RWPE2 (cell line): Measurements from ENCODE around the gene THRB.

Experiments used
- ATAC-seq: fragments of 200-7000 bp; cut with Tn5 transposase; 3 replicates; pipeline ENCODE4 v1.9.1; 2021; ENCODE audit warnings: low read depth
- DNase-seq: peaks from one replicate; pipeline ENCODE4 v3.0.0-alpha.2; 2020; ENCODE audit warnings: low spot score
- H3K27ac ChIP-seq: fragments of 450-650 bp; 2 replicates; pipeline ENCODE4 v1.5.1; 2017; ENCODE audit warnings: mild to moderate bottlenecking; ENCODE audit not compliant: poor library complexity, severe bottlenecking
- H3K27me3 ChIP-seq: fragments of 250-450 bp; sonication (Bioruptor Pico); 2 replicates; pipeline ENCODE4 v1.5.1; 2021; ENCODE audit warnings: mild to moderate bottlenecking, moderate library complexity; ENCODE audit not compliant: insufficient read depth, poor library complexity, severe bottlenecking
- H3K36me3 ChIP-seq: fragments of 250-450 bp; sonication (Bioruptor Pico); 2 replicates; pipeline ENCODE4 v1.5.1; 2020; ENCODE audit warnings: low read depth, mild to moderate bottlenecking, moderate library complexity
- H3K4me1 ChIP-seq: fragments of 250-450 bp; sonication (Bioruptor Pico); 2 replicates; pipeline ENCODE4 v1.5.1; 2021; ENCODE audit warnings: mild to moderate bottlenecking, moderate library complexity; ENCODE audit not compliant: insufficient read depth, poor library complexity, severe bottlenecking
- H3K4me3 ChIP-seq: fragments of 250-450 bp; sonication (Bioruptor Pico); 2 replicates; pipeline ENCODE4 v1.5.1; 2021; ENCODE audit warnings: mild to moderate bottlenecking, moderate library complexity; ENCODE audit not compliant: severe bottlenecking
- H3K9me3 ChIP-seq: fragments of 250-450 bp; sonication (Bioruptor Pico); 2 replicates; pipeline ENCODE4 v1.5.1; 2021; ENCODE audit warnings: mild to moderate bottlenecking, moderate library complexity; ENCODE audit not compliant: severe bottlenecking
- TF ChIP-seq, protein P1 (sequence below): fragments of 450-650 bp; IDR thresholded peaks from one replicate; pipeline ENCODE4 v1.5.1; 2017; ENCODE audit warnings: mild to moderate bottlenecking, moderate library complexity; ENCODE audit not compliant: poor library complexity, severe bottlenecking

Gene THRB

DNA sequence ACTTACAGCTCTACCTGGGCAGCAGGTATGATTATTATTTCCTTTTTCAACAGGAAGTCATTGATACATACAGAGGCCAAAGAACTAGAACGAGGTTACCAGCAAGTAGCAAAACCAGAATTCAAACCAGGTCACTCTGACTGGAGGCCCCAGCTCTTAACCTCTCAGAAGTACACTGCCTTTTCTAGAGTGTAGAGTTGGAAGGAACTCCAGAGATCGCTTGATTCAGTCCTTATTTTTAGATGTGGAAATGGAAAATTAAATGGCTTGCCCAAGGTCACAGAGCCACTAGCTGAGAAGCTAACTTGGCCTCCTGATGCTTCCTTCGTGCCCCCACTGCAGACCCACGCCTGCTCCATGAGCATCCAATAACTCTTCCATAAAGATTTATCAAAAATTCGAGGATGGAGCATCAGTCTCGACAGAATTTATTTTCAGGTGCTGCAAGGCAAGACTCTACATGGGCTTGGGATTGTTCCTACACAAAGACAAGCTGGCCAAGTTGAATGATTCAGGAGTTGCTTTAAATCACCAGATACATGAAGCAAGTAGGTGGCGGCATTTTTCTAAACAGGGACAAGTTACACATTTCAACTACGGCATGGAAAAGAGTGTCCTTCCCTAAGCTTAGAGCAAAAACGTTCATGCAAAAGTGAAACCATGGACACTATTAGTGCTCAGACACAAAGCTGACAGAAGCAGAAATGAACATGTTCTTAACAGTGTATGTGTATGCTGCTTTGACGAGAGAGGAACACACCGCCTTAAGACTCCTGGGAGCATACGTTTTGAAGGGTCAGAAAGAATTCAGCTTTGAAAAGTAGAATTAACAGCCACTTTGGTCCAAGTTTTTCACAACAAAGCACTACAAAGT is 235.7 kb downstream of the THRB start:
- H3K27me3 ChIP-seq: no peaks in the 10 kb centered on the region
- no peak for ATAC-seq
- no peak for DNase-seq
- H3K27ac ChIP-seq: no peak overlapping the region
- H3K4me1 ChIP-seq: peaks cover 3% of the 10 kb centered on the region
- H3K9me3 ChIP-seq: no peaks in the 10 kb centered on the region
- H3K4me3 ChIP-seq: no peak overlapping the region
- no peaks in the 10 kb centered on the region for H3K36me3 ChIP-seq
- TF ChIP-seq, protein P1, sequence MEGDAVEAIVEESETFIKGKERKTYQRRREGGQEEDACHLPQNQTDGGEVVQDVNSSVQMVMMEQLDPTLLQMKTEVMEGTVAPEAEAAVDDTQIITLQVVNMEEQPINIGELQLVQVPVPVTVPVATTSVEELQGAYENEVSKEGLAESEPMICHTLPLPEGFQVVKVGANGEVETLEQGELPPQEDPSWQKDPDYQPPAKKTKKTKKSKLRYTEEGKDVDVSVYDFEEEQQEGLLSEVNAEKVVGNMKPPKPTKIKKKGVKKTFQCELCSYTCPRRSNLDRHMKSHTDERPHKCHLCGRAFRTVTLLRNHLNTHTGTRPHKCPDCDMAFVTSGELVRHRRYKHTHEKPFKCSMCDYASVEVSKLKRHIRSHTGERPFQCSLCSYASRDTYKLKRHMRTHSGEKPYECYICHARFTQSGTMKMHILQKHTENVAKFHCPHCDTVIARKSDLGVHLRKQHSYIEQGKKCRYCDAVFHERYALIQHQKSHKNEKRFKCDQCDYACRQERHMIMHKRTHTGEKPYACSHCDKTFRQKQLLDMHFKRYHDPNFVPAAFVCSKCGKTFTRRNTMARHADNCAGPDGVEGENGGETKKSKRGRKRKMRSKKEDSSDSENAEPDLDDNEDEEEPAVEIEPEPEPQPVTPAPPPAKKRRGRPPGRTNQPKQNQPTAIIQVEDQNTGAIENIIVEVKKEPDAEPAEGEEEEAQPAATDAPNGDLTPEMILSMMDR: no peak

GRCh38 chr3:24258260-24258659 is 236.4 kb downstream of the THRB start:
- DNase-seq (no peak), ATAC-seq (no peak)
- no peak overlapping the region for H3K27ac ChIP-seq
- no peak overlapping the region for H3K4me3 ChIP-seq
- H3K9me3 ChIP-seq: no peaks in the 10 kb centered on the region
- H3K4me1 ChIP-seq: peaks cover 3% of the 10 kb centered on the region
- TF ChIP-seq, protein P1: no peak
- H3K27me3 ChIP-seq: no peaks in the 10 kb centered on the region
- no peaks in the 10 kb centered on the region for H3K36me3 ChIP-seq

DNA sequence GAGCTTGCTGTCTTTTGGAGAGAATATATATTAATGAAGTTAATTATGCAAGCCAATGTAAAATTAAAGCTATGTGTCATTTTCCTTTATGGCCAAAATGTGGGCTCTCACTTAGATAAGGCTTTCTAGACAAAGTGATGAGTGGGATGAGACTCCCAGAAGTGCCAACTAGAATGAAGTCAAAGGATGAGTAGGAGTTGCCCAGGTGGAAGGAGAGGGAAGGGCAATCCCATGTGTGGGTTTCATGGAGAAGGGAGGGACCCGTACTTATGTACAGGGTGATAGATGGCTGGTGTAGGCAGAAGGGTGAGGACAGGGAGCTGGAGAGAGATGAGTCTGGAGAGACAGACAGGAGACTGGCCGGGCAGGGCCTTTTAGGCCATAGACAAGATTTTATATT is 239.2 kb downstream of the THRB start:
- no peak for DNase-seq
- TF ChIP-seq, protein P1: no peak
- Histone ChIP-seq H3K27ac (no peak overlapping the region), H3K4me3 (no peak overlapping the region), H3K36me3 (no peaks in the 10 kb centered on the region), H3K9me3 (no peaks in the 10 kb centered on the region), H3K4me1 (peaks cover 3% of the 10 kb centered on the region), H3K27me3 (no peaks in the 10 kb centered on the region)
- ATAC-seq: no peak

GRCh38 chr3:24254649-24255048 is 240.0 kb downstream of the THRB start:
- peak; percentile 40; the same call in 2 of the 3 replicates for ATAC-seq

More at GRCh38 chr3:24254649-24255048, 240.0 kb downstream of the THRB start:
- TF ChIP-seq, protein P1: no peak
- Histone ChIP-seq H3K36me3 (no peaks in the 10 kb centered on the region), H3K4me3 (no peak overlapping the region), H3K4me1 (peaks cover 3% of the 10 kb centered on the region), H3K27ac (no peak overlapping the region), H3K27me3 (no peaks in the 10 kb centered on the region), H3K9me3 (no peaks in the 10 kb centered on the region)
- no peak for DNase-seq
